OCI-LY7 (cell line): ENCODE data around the gene NFATC3. TPM values are rescaled to one million over a fixed set of nuclear protein-coding genes. Genes with fewer than 3 reads are reported as not detected.
A peak's percentile ranks its signal among the peaks of the same experiment; 100 is the strongest.

ENCODE experiments used
- BruUV-seq: library from RNA; stranded (reverse); fragments of 400-500 nt; replicated peaks from 2 replicates; lab custom pipeline; 2021; lab: Mats Ljungman, UMichigan
- CTCF ChIA-PET: fragments of 300-600 bp; sonication (Branson Sonifier 250); formaldehyde crosslinking; loops from one replicate; lab custom pipeline; 2022; ENCODE audit warnings: antibody characterized with exemption; ENCODE audit not compliant: unreplicated experiment; lab: Charles Lee
- POLR2A ChIA-PET: fragments of 300-600 bp; sonication (Branson Sonifier 250); formaldehyde crosslinking; loops from one replicate; lab custom pipeline; 2022; ENCODE audit warnings: antibody characterized with exemption; lab: Charles Lee
- DNase-seq: peaks from one replicate; pipeline ENCODE4 v3.0.0-alpha.2; 2015; ENCODE audit warnings: low spot score
- H2AFZ ChIP-seq: fragments of 200-600 bp; sonication (generic), shearing (Covaris generic); 2 replicates; pipeline ENCODE4 v1.6.1; 2014; ENCODE audit warnings: mild to moderate bottlenecking, antibody characterized with exemption, low read length, moderate library complexity
- H3K27ac ChIP-seq: fragments of 200-600 bp; sonication (generic); 2 replicates; pipeline ENCODE4 v1.5.1; 2014; ENCODE audit warnings: mixed run types, low read depth, mild to moderate bottlenecking, moderate library complexity, low read length, inconsistent platforms; ENCODE audit not compliant: poor library complexity, severe bottlenecking
- H3K36me3 ChIP-seq: fragments of 200-600 bp; sonication (generic); 2 replicates; pipeline ENCODE4 v1.6.1; 2014; ENCODE audit warnings: mild to moderate bottlenecking, antibody characterized with exemption, low read length, moderate library complexity, mixed read lengths; ENCODE audit not compliant: insufficient read depth
- H3K4me1 ChIP-seq: fragments of 200-600 bp; sonication (generic); 2 replicates; pipeline ENCODE4 v1.5.1; 2014; ENCODE audit warnings: mild to moderate bottlenecking, low read length; ENCODE audit not compliant: insufficient read depth, poor library complexity, severe bottlenecking
- H3K4me2 ChIP-seq: fragments of 200-600 bp; sonication (generic); 2 replicates; pipeline ENCODE4 v1.6.1; 2014; ENCODE audit warnings: mild to moderate bottlenecking, low read length
- H3K4me3 ChIP-seq: fragments of 200-600 bp; sonication (generic); 2 replicates; pipeline ENCODE4 v1.5.1; 2014; ENCODE audit warnings: mild to moderate bottlenecking, low read depth, low read length; ENCODE audit not compliant: poor library complexity, severe bottlenecking
- H3K79me2 ChIP-seq: fragments of 200-600 bp; sonication (generic); 2 replicates; pipeline ENCODE4 v1.6.1; 2016; ENCODE audit warnings: low read depth, mild to moderate bottlenecking, low read length, moderate library complexity, mixed read lengths; ENCODE audit not compliant: insufficient read depth
- H3K9me2 ChIP-seq: fragments of 200-600 bp; sonication (generic); 2 replicates; pipeline ENCODE4 v1.6.1; 2016; ENCODE audit warnings: mild to moderate bottlenecking, low read length, mixed read lengths; ENCODE audit not compliant: insufficient read depth
- H3K9me3 ChIP-seq: fragments of 200-600 bp; sonication (generic); 2 replicates; pipeline ENCODE4 v1.6.1; 2014; ENCODE audit warnings: mild to moderate bottlenecking, mixed run types, low read length, mixed read lengths
- H4K20me1 ChIP-seq: fragments of 200-600 bp; sonication (generic); 2 replicates; pipeline ENCODE4 v1.6.1; 2014; ENCODE audit warnings: mild to moderate bottlenecking, antibody characterized with exemption, low read length, moderate library complexity, mixed read lengths; ENCODE audit not compliant: insufficient read depth
- EZH2phosphoT487 ChIP-seq: fragments of 200-600 bp; sonication (generic); IDR thresholded peaks from 2 replicates; pipeline ENCODE4 v1.6.1; 2018; ENCODE audit warnings: low read depth, borderline replicate concordance, mild to moderate bottlenecking, mixed run types, antibody characterized with exemption, low read length, moderate library complexity, mixed read lengths
- intact Hi-C: fragments of 100-400 bp; cut with micrococcal nuclease; formaldehyde crosslinking; loops from one replicate; pipeline ENCODE4 v1.10.0; 2022; ENCODE audit not compliant: unreplicated experiment
- total RNA-seq, 2 experiments: library from RNA; depleted of rRNA in 1 of 2; stranded (reverse); fragments of >200 nt in 1 of 2; shearing (Covaris generic) in 1 of 2; gene quantifications; 2 replicates each; pipeline ENCODE4 v1.2.3, GENCODE V29; 2014 to 2022
- TF ChIP-seq, protein P1 (sequence below): fragments of 200-600 bp; sonication (generic); conservative IDR thresholded peaks from 2 replicates; pipeline ENCODE4 v1.5.1; 2014; ENCODE audit warnings: mild to moderate bottlenecking, antibody characterized with exemption, low read length, moderate library complexity, mixed read lengths

The NFATC3 gene
- total RNA-seq, 2 experiments from 2014 or later = 73.4 to 76.0 TPM

GRCh38 chr16:68242926-68243858 lies 158.0 kb downstream of the NFATC3 start:
- Histone ChIP-seq H3K9me3 (no peaks in the 10 kb centered on the region), H3K79me2 (peaks cover 18% of the 10 kb centered on the region; the same call in 1 of the 2 replicates), H4K20me1 (no peaks in the 10 kb centered on the region), H3K27ac (no peak overlapping the region), H2AFZ (no peak overlapping the region), H3K4me1 (peaks cover 40% of the 10 kb centered on the region), H3K4me2 (no peak overlapping the region), H3K9me2 (no peaks in the 10 kb centered on the region), H3K36me3 (no peaks in the 10 kb centered on the region), H3K4me3 (no peak overlapping the region)
- POLR2A ChIA-PET = interaction anchor here (0.6 to 2.6 kb wide), 4 partner anchors 13 to 1723 kb away, joined by 3 to 13 read pairs (median 4); no protein-coding TSS in a partner anchor
- no peak for DNase-seq
- CTCF ChIA-PET = no interaction called here
- TF ChIP-seq, protein P1, sequence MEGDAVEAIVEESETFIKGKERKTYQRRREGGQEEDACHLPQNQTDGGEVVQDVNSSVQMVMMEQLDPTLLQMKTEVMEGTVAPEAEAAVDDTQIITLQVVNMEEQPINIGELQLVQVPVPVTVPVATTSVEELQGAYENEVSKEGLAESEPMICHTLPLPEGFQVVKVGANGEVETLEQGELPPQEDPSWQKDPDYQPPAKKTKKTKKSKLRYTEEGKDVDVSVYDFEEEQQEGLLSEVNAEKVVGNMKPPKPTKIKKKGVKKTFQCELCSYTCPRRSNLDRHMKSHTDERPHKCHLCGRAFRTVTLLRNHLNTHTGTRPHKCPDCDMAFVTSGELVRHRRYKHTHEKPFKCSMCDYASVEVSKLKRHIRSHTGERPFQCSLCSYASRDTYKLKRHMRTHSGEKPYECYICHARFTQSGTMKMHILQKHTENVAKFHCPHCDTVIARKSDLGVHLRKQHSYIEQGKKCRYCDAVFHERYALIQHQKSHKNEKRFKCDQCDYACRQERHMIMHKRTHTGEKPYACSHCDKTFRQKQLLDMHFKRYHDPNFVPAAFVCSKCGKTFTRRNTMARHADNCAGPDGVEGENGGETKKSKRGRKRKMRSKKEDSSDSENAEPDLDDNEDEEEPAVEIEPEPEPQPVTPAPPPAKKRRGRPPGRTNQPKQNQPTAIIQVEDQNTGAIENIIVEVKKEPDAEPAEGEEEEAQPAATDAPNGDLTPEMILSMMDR = no peak
- TF ChIP-seq EZH2phosphoT487 = no peak
- no TSS peak for BruUV-seq
- intact Hi-C loops = no loop called here

GRCh38 chr16:68244481-68244902 lies 159.3 kb downstream of the NFATC3 start:
- BruUV-seq = TSS peak; percentile 69
- Histone ChIP-seq H3K36me3 (peaks cover 13% of the 10 kb centered on the region), H3K9me2 (no peaks in the 10 kb centered on the region), H4K20me1 (no peaks in the 10 kb centered on the region), H3K4me2 (peak overlapping the region; percentile 81), H2AFZ (peak overlapping the region; percentile 85), H3K79me2 (peaks cover 18% of the 10 kb centered on the region; the same call in 1 of the 2 replicates), H3K4me1 (peaks cover 35% of the 10 kb centered on the region), H3K4me3 (peak overlapping the region; percentile 80), H3K9me3 (no peaks in the 10 kb centered on the region), H3K27ac (no peak overlapping the region)
- intact Hi-C loops = no loop called here
- ChIA-PET POLR2A (interaction anchor here (2.6 kb wide), 1 partner anchor 14 kb away, joined by 13 read pairs; no protein-coding TSS in a partner anchor), CTCF (interaction anchor here (0.6 to 1.8 kb wide), 3 partner anchors 13 to 170 kb away, joined by 3 to 4 read pairs (median 3); no protein-coding TSS in a partner anchor)
- no peak for DNase-seq
- TF ChIP-seq, protein P1 = no peak
- TF ChIP-seq EZH2phosphoT487 = no peak
